WTC11 (cell line): ENCODE data around the gene LENG8. TPM values are rescaled to one million over a fixed set of nuclear protein-coding genes. Genes with fewer than 3 reads are reported as not detected.
A peak's percentile ranks its signal among the peaks of the same experiment; 100 is the strongest.

Source experiments
- ATAC-seq: fragments of 200-7000 bp; cut with Tn5 transposase; 2 replicates; pipeline ENCODE4 v1.10.0; 2021; ENCODE audit warnings: mild to moderate bottlenecking, moderate library complexity
- CTCF ChIA-PET: fragments of 300-600 bp; sonication (Branson Sonifier 250); formaldehyde crosslinking; loops from one replicate; lab custom pipeline; 2021; ENCODE audit warnings: antibody characterized with exemption; lab: Charles Lee
- POLR2A ChIA-PET: fragments of 350-600 bp; sonication (Branson Sonifier 250); formaldehyde crosslinking; loops from one replicate; lab custom pipeline; 2021; ENCODE audit warnings: antibody characterized with exemption; lab: Charles Lee
- DNase-seq: peaks from one replicate; pipeline ENCODE4 v3.0.0; 2021; ENCODE audit warnings: low spot score
- H3K27ac Mint-ChIP-seq: 2 replicates; pipeline ENCODE4 v1.8.0; 2021; ENCODE audit warnings: mixed read lengths
- H3K27me3 Mint-ChIP-seq: 2 replicates; pipeline ENCODE4 v1.8.0; 2021; ENCODE audit warnings: low read depth, mild to moderate bottlenecking, moderate library complexity, mixed read lengths
- H3K36me3 Mint-ChIP-seq: 2 replicates; pipeline ENCODE4 v1.8.0; 2021; ENCODE audit warnings: mixed read lengths
- H3K4me1 Mint-ChIP-seq: 2 replicates; pipeline ENCODE4 v1.8.0; 2022; ENCODE audit warnings: mixed read lengths
- H3K4me3 Mint-ChIP-seq: 2 replicates; pipeline ENCODE4 v1.8.0; 2021; ENCODE audit warnings: mild to moderate bottlenecking, moderate library complexity, mixed read lengths
- H3K9me3 Mint-ChIP-seq: 2 replicates; pipeline ENCODE4 v1.8.0; 2021; ENCODE audit warnings: mixed read lengths
- AFF4 ChIP-seq: sonication (generic); formaldehyde crosslinking; IDR thresholded peaks from 2 replicates; pipeline ENCODE4 v1.8.1; 2023; ENCODE audit warnings: mild to moderate bottlenecking, missing genetic modification reagents, borderline replicate concordance
- AR ChIP-seq: fragments of 250-450 bp; sonication (Bioruptor Pico); IDR thresholded peaks from 2 replicates; pipeline ENCODE4 v1.9.0; 2021; ENCODE audit warnings: mild to moderate bottlenecking
- CBFB ChIP-seq: sonication (generic); formaldehyde crosslinking; IDR thresholded peaks from 2 replicates; pipeline ENCODE4 v1.8.1; 2022; ENCODE audit warnings: mild to moderate bottlenecking, low read depth, missing genetic modification reagents
- EMX1 ChIP-seq: fragments of 250-450 bp; sonication (Bioruptor Pico); IDR thresholded peaks from 2 replicates; pipeline ENCODE4 v1.8.0; 2021; ENCODE audit warnings: mild to moderate bottlenecking
- ERG ChIP-seq: fragments of 250-450 bp; sonication (Bioruptor Pico); IDR thresholded peaks from 2 replicates; pipeline ENCODE4 v1.8.0; 2021; ENCODE audit warnings: mild to moderate bottlenecking
- ESRRA ChIP-seq: sonication (generic); formaldehyde crosslinking; IDR thresholded peaks from 2 replicates; pipeline ENCODE4 v1.8.1; 2022; ENCODE audit warnings: mild to moderate bottlenecking, missing genetic modification reagents, borderline replicate concordance
- ETV6 ChIP-seq: sonication (generic); formaldehyde crosslinking; IDR thresholded peaks from 2 replicates; pipeline ENCODE4 v1.8.1; 2022; ENCODE audit warnings: mild to moderate bottlenecking, missing genetic modification reagents
- NR3C1 ChIP-seq: sonication (generic); formaldehyde crosslinking; conservative IDR thresholded peaks from 2 replicates; pipeline ENCODE4 v1.8.1; 2023; ENCODE audit warnings: low read depth, mild to moderate bottlenecking, missing genetic modification reagents
- OVOL2 ChIP-seq: fragments of 250-450 bp; sonication (Bioruptor Pico); IDR thresholded peaks from 2 replicates; pipeline ENCODE4 v1.9.0; 2021; ENCODE audit warnings: mild to moderate bottlenecking, borderline replicate concordance
- SMAD4 ChIP-seq: sonication (generic); formaldehyde crosslinking; IDR thresholded peaks from 2 replicates; pipeline ENCODE4 v1.8.0; 2022; ENCODE audit warnings: mild to moderate bottlenecking, missing genetic modification reagents
- ZMAT4 ChIP-seq: fragments of 250-450 bp; sonication (Bioruptor Pico); IDR thresholded peaks from 2 replicates; pipeline ENCODE4 v1.9.0; 2021; ENCODE audit warnings: mild to moderate bottlenecking
- ZNF232 ChIP-seq: sonication (generic); formaldehyde crosslinking; IDR thresholded peaks from 2 replicates; pipeline ENCODE4 v1.8.0; 2022; ENCODE audit warnings: mild to moderate bottlenecking, missing genetic modification reagents
- ZNF671 ChIP-seq: fragments of 250-450 bp; sonication (Bioruptor Pico); IDR thresholded peaks from 2 replicates; pipeline ENCODE4 v1.8.0; 2021; ENCODE audit warnings: mild to moderate bottlenecking
- total RNA-seq: library from RNA; stranded (reverse); gene quantifications from 3 replicates; pipeline ENCODE4 v1.2.3, GENCODE V29; 2021

Gene LENG8
- total RNA-seq, 1 experiment from 2014 or later: 175 TPM

- no peak for TF ChIP-seq ZNF232 (CRISPR knock-in tag)
- no peak for TF ChIP-seq ETV6
- no peak for TF ChIP-seq SMAD4 (CRISPR knock-in tag)
- TF ChIP-seq AR (CRISPR knock-in tag): no peak
- no peak for TF ChIP-seq EMX1 (CRISPR knock-in tag)
- TF ChIP-seq ZMAT4 (CRISPR knock-in tag): no peak
- no peak for TF ChIP-seq AFF4
- TF ChIP-seq, all 79 proteins: peak for 0
Observed at GRCh38 chr19:54433697-54434096, 15.3 kb upstream of the LENG8 start (continued).

GRCh38 chr19:54434112-54434872 is 14.7 kb upstream of the LENG8 start:
- H3K27ac Mint-ChIP-seq: no peak overlapping the region
- TF ChIP-seq OVOL2 (CRISPR knock-in tag): no peak
- peak; percentile 2; the same call in 1 of the 2 replicates for TF ChIP-seq EMX1 (CRISPR knock-in tag)
- TF ChIP-seq, all 79 proteins: peak for 1
- Mint-ChIP-seq H3K27me3 (peaks cover 37% of the 10 kb centered on the region), H3K4me3 (no peak overlapping the region), H3K9me3 (no peaks in the 10 kb centered on the region), H3K4me1 (peaks cover 40% of the 10 kb centered on the region), H3K36me3 (no peaks in the 10 kb centered on the region)
- CTCF ChIA-PET: interaction anchor here (0.7 kb wide), 1 partner anchor 43 kb away, joined by 3 read pairs; no protein-coding TSS in a partner anchor
- POLR2A ChIA-PET: interaction anchor here (1.0 kb wide), 1 partner anchor 13 kb away, joined by 3 read pairs; no protein-coding TSS in a partner anchor
- no peak for DNase-seq
- no peak for ATAC-seq

- CTCF ChIA-PET: interaction anchor here (0.7 to 1.5 kb wide), 2 partner anchors 19 to 43 kb away, joined by 3 read pairs; partner anchors contain the start of gene TTYH1
- ATAC-seq (no peak), DNase-seq (no peak)
- no peaks in the 10 kb centered on the region for H3K9me3 Mint-ChIP-seq
- TF ChIP-seq ESRRA (no peak), EMX1 (CRISPR knock-in tag) (0 out of 2 replicates have a peak, but pooled peaks have one; percentile 48)
- POLR2A ChIA-PET: no interaction called here
- no peak overlapping the region for H3K4me3 Mint-ChIP-seq
- H3K27ac Mint-ChIP-seq: no peak overlapping the region
- H3K36me3 Mint-ChIP-seq: no peaks in the 10 kb centered on the region
- H3K27me3 Mint-ChIP-seq: peaks cover 36% of the 10 kb centered on the region
- H3K4me1 Mint-ChIP-seq: peaks cover 40% of the 10 kb centered on the region
Observed at GRCh38 chr19:54434873-54435214, 14.2 kb upstream of the LENG8 start.

- ATAC-seq: peak; percentile 5; the same call in 1 of the 2 replicates
- Mint-ChIP-seq H3K27me3 (peaks cover 36% of the 10 kb centered on the region), H3K27ac (no peak overlapping the region), H3K36me3 (no peaks in the 10 kb centered on the region), H3K4me3 (no peak overlapping the region), H3K4me1 (peaks cover 38% of the 10 kb centered on the region), H3K9me3 (no peaks in the 10 kb centered on the region)
- DNase-seq: peak; percentile 33
- TF ChIP-seq CBFB (CRISPR knock-in tag): no peak
- 0 out of 2 replicates have a peak, but pooled peaks have one; percentile 15 for TF ChIP-seq ERG
- no peak for TF ChIP-seq ZNF671 (CRISPR knock-in tag)
- no peak for TF ChIP-seq NR3C1 (CRISPR knock-in tag)
- ChIA-PET POLR2A (interaction anchor here (0.9 kb wide), 1 partner anchor 13 kb away, joined by 3 read pairs; the partner anchor contains the start of gene LENG8), CTCF (interaction anchor here (0.7 to 6.2 kb wide), 6 partner anchors 13 to 44 kb away, joined by 3 to 53 read pairs (median 3); partner anchors contain the start of gene TTYH1)
Observed at GRCh38 chr19:54435551-54436016, 13.4 kb upstream of the LENG8 start.
